Gastroesophageal sphincter (tissue), 3 donors: ENCODE measurements around the gene C9orf50.

Source experiments
- CTCF ChIP-seq, 4 experiments: fragments of 200-600 bp in 2 of 4; fragments of 450-650 bp in 2 of 4; sonication (generic) in 1 of 4; IDR thresholded peaks; one replicate each; pipeline ENCODE4 v1.5.1; 2017 to 2019; ENCODE audit warnings: antibody characterized with exemption in 4 of 4, mild to moderate bottlenecking in 2 of 4, moderate library complexity in 2 of 4
- POLR2A ChIP-seq, 2 donors: fragments of 450-650 bp; IDR thresholded peaks; one replicate each; pipeline ENCODE4 v1.6.1; 2017; ENCODE audit warnings: antibody characterized with exemption in 2 of 2, mild to moderate bottlenecking in 2 of 2, moderate library complexity in 1 of 2
- POLR2AphosphoS5 ChIP-seq: sonication (generic); formaldehyde crosslinking; IDR thresholded peaks from one replicate; pipeline ENCODE4 v1.6.1; 2017; ENCODE audit warnings: antibody characterized with exemption

- no peak for TF ChIP-seq CTCF (IDR thresholded peaks at IDR 0.05)
- no peak for TF ChIP-seq POLR2AphosphoS5
- no peak for TF ChIP-seq POLR2A (IDR thresholded peaks at IDR 0.05)
Observed at GRCh38 chr9:129609486-129610212, 11.3 kb downstream of the C9orf50 start.
